Nephron (organoid): ENCODE data around the gene SNX5.

ENCODE experiments used
- H3K27ac Mint-ChIP-seq, 3 experiments: 2 replicates each; pipeline ENCODE4 v1.8.0; 2020; ENCODE audit warnings: mixed read lengths in 3 of 3, mild to moderate bottlenecking in 2 of 3, moderate library complexity in 1 of 3
- H3K27me3 Mint-ChIP-seq: 2 replicates; pipeline ENCODE4 v1.8.0; 2021; ENCODE audit warnings: low read depth, mild to moderate bottlenecking, moderate library complexity, mixed read lengths
- H3K36me3 Mint-ChIP-seq: 2 replicates; pipeline ENCODE4 v1.8.0; 2020; ENCODE audit warnings: low read depth, mixed read lengths
- H3K4me1 Mint-ChIP-seq: 2 replicates; pipeline ENCODE4 v1.8.0; 2020; ENCODE audit warnings: mixed read lengths
- H3K4me3 Mint-ChIP-seq, 3 experiments: 2 replicates each; pipeline ENCODE4 v1.8.0; 2020; ENCODE audit warnings: mild to moderate bottlenecking in 3 of 3, mixed read lengths in 3 of 3, moderate library complexity in 2 of 3
- H3K9me3 Mint-ChIP-seq: 2 replicates; pipeline ENCODE4 v1.8.0; 2020; ENCODE audit warnings: mixed read lengths
- CTCF ChIP-seq, 3 experiments: fragments of 200-600 bp; sonication (generic); IDR thresholded peaks; one replicate each; pipeline ENCODE4 v1.5.0; 2021; ENCODE audit warnings: antibody characterized with exemption in 3 of 3; ENCODE audit not compliant: unreplicated experiment in 3 of 3

Gene SNX5

GRCh38 chr20:17968366-17969277 is at the start of gene SNX5, which contains the start of gene MGME1:
Gene SNX5, minus strand, starts transcription at chr20:17968794. Its CDS starts 369 bp downstream, at chr20:17968425.
Gene MGME1, plus strand, starts transcription at chr20:17969018. Its CDS starts 842 bp downstream, at chr20:17969860.
- H3K9me3 Mint-ChIP-seq: no peaks in the 10 kb centered on the region
- no peak for TF ChIP-seq CTCF (IDR thresholded peaks at IDR 0.05; ENCODE audit: unreplicated experiment in 3 of 3)

GRCh38 chr20:18018100-18018499 is 49.5 kb upstream of the SNX5 start:
- Mint-ChIP-seq H3K36me3 (no peaks in the 10 kb centered on the region), H3K4me3 (no peak overlapping the region), H3K27ac (no peak overlapping the region), H3K27me3 (peaks cover 11% of the 10 kb centered on the region), H3K9me3 (no peaks in the 10 kb centered on the region), H3K4me1 (peaks cover 8% of the 10 kb centered on the region)
- no peak for TF ChIP-seq CTCF (IDR thresholded peaks at IDR 0.05; ENCODE audit: unreplicated experiment in 3 of 3)

More at GRCh38 chr20:17968366-17969277, at the start of gene SNX5, which contains the start of gene MGME1:
- H3K27ac Mint-ChIP-seq: peak within 1 kb of the TSS; percentile 99
- peaks cover 3% of the 10 kb centered on the region for H3K27me3 Mint-ChIP-seq
- H3K4me3 Mint-ChIP-seq: peak within 1 kb of the TSS; percentile 95 to 99 (median 96)
- peaks cover 9% of the 10 kb centered on the region for H3K36me3 Mint-ChIP-seq
- peaks cover 75% of the 10 kb centered on the region for H3K4me1 Mint-ChIP-seq

- Mint-ChIP-seq H3K36me3 (no peaks in the 10 kb centered on the region), H3K27me3 (peaks cover 11% of the 10 kb centered on the region), H3K27ac (no peak overlapping the region), H3K4me1 (peaks cover 10% of the 10 kb centered on the region), H3K4me3 (no peak overlapping the region), H3K9me3 (peaks cover 1% of the 10 kb centered on the region)
- no peak for TF ChIP-seq CTCF (IDR thresholded peaks at IDR 0.05; ENCODE audit: unreplicated experiment in 3 of 3)
Observed at GRCh38 chr20:18016772-18017171, 48.2 kb upstream of the SNX5 start.

DNA sequence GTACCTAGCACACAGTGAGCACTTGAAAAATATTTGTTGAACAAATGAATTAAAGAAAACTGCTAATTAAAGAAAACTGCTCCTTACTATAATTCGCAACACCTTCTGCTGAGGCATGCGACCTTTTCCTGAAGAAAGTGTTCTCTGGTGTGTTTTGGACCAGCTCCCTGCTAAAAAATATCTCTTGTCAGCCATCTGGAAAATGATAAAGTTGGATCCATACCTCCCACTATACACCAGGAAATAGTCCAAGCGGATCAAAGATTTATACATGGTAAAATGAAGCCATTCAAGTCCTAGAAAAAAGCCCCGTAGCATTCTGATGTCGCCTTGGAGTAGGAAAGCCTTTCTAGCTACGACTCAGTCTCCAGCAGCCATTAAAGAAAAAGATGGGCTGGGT is 45.8 kb upstream of the SNX5 start:
- TF ChIP-seq CTCF (IDR thresholded peaks at IDR 0.05; ENCODE audit: unreplicated experiment in 3 of 3): no peak
- peaks cover 8% of the 10 kb centered on the region for H3K9me3 Mint-ChIP-seq
- H3K27me3 Mint-ChIP-seq: no peaks in the 10 kb centered on the region
- H3K4me3 Mint-ChIP-seq: no peak overlapping the region
- H3K27ac Mint-ChIP-seq: no peak overlapping the region
- peaks cover 4% of the 10 kb centered on the region for H3K36me3 Mint-ChIP-seq
- H3K4me1 Mint-ChIP-seq: peaks cover 19% of the 10 kb centered on the region

- Mint-ChIP-seq H3K4me3 (no peak overlapping the region), H3K27ac (no peak overlapping the region), H3K36me3 (peaks cover 4% of the 10 kb centered on the region), H3K27me3 (peaks cover 7% of the 10 kb centered on the region), H3K4me1 (peaks cover 29% of the 10 kb centered on the region), H3K9me3 (peaks cover 8% of the 10 kb centered on the region)
- TF ChIP-seq CTCF (IDR thresholded peaks at IDR 0.05; ENCODE audit: unreplicated experiment in 3 of 3): no peak
Observed at GRCh38 chr20:18012901-18013300, 44.3 kb upstream of the SNX5 start.
